ENCODE measurements around the gene MYO1F. TPM values are rescaled to one million over a fixed set of nuclear protein-coding genes. Genes with fewer than 3 reads are reported as not detected.
"Not testable (repeated sequence)": the region's sequence is repeated elsewhere in the genome, so short reads cannot be mapped to it uniquely, and the experiment has no call there.

MYO1F gene
- total RNA-seq, 2 donors from 2014 or later: 216 to 232 TPM

DNA sequence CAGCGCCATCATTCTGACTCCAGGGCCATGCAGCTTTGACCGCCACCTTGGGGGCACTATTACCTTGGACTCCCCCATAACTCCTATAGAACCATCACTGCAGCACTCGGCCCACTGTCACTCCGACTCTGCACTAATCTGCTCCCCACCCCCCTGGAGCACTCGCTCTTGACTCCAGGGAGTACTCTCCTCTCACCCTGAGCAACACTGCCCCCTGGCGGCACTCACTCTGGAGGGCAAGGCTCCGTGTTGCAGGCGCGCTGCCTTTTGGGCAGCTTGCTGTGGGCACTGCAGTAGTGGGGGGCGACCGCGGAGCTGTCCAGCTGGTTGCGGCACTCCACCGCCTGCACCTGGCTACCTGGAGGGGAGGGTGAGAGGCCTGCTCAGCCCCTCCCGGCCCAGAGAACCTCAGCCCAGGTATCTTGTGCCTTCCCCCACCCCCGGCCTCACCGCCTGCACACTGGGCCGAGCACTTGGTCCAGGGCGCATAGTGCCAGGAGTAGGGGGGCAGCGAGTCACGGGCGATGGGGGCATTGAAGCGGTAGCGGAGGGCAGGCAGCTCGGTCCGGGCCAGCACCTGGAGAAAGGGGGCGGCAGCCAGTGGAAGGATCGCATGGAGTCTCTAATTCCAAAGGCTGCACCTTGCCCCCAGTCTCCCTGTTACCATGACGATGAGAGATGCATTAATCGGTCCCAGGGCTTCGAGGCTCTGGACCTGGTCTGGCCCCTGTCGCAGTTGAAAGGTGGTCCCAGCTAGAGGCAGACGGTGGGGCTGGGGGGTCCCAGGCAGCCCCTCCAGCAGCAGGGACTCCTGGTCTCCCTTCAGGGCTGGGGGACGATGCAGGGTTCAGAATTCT, 8.9 kb upstream of the MYO1F start:
- no peak overlapping the region for H3K4me3 Mint-ChIP-seq
- ATAC-seq (peak in 1 of 2 donors; percentile 51), DNase-seq (ENCODE audit: low spot score) (no peak)
- no peaks in the 10 kb centered on the region for H3K27me3 Mint-ChIP-seq
- no peaks in the 10 kb centered on the region for H3K36me3 Mint-ChIP-seq
- no peaks in the 10 kb centered on the region for H3K9me3 Mint-ChIP-seq
- peaks cover 0 to 5% of the 10 kb centered on the region in 2 donors for H3K4me1 Mint-ChIP-seq (ENCODE audit: low read depth in 2 of 2)
- no peak overlapping the region for H3K27ac Mint-ChIP-seq

DNA sequence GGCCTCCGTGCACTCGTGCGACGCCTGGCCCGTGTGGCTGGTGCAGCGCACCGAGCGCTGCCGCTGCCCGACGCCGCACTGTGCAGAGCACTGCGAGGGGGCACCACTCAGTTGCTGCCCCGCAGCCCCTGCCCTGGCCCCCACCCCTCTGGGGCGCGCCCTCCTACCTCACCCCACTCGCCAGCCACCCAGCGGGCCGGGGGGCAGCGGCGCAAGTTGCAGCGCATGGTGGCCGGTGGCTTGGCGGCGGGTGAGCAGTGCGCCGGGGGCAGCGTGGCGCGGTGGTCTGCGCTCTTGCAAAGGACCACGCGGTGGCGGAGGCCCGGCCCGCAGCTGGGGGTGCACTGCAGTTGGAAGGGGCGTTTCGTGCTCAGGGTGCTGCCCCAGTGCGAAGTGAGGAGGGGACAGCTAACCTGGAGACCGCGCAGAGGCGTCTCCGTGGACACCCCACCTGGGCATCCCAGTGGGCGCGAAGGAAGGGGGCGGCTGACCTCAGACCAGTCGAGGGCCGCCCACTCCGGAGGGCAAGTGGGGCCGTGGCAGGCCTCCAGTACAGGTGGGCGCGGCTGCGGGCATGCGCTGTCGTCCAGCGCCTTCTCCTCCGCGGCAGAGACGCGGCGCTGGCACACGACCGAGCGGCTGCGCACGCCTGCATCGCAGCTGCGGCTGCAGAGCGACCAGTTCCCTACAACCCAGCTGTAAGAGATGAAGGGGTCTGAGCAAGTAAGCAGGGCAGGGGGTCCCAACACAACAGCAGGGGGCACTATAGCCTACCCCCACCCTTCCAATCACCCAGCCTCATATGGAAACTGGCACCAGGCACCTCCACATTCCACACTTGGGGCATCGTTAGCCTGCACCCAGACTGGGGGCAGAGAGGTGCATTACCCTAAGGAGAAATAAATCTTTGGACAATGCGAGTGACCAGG, 8.0 kb upstream of the MYO1F start:
- no peaks in the 10 kb centered on the region for H3K36me3 Mint-ChIP-seq
- no peak for ATAC-seq
- H3K27me3 Mint-ChIP-seq: no peaks in the 10 kb centered on the region
- DNase-seq (ENCODE audit: low spot score): no peak
- H3K9me3 Mint-ChIP-seq: no peaks in the 10 kb centered on the region
- H3K4me3 Mint-ChIP-seq: no peak overlapping the region
- H3K27ac Mint-ChIP-seq: no peak overlapping the region
- H3K4me1 Mint-ChIP-seq (ENCODE audit: low read depth in 2 of 2): no peaks in the 10 kb centered on the region

DNA sequence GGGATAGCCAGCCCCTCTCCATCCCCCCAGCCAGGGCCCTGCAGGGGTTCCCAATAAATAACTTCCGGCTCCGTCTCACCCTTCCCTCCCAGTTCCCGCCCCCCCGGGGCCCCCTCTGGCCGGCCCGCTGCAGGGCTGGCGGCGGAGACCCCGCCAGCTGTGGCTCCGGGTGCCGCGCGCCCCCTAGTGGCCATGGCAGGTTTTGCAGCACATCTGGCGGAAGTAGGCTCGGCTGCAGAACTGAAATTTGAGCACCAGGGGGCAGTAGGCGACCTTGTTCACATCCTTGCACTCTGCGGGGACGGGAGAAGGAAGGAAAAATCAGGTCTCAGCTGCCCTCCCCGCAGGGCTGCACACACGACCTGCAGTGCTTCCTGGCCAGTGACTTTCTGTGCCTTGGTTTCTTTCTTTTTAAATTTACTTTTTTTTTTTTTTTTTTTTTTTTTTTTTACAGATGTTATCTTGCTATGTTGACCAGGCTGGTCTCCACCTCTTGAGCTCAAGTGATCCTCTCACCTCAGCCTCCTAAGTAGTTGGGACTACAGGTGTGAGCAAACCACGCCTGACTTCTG, 3.6 kb upstream of the MYO1F start:
- Mint-ChIP-seq H3K4me3 (no peak overlapping the region), H3K4me1 (ENCODE audit: low read depth in 2 of 2) (peaks cover 19 to 22% of the 10 kb centered on the region in 2 donors)

DNA sequence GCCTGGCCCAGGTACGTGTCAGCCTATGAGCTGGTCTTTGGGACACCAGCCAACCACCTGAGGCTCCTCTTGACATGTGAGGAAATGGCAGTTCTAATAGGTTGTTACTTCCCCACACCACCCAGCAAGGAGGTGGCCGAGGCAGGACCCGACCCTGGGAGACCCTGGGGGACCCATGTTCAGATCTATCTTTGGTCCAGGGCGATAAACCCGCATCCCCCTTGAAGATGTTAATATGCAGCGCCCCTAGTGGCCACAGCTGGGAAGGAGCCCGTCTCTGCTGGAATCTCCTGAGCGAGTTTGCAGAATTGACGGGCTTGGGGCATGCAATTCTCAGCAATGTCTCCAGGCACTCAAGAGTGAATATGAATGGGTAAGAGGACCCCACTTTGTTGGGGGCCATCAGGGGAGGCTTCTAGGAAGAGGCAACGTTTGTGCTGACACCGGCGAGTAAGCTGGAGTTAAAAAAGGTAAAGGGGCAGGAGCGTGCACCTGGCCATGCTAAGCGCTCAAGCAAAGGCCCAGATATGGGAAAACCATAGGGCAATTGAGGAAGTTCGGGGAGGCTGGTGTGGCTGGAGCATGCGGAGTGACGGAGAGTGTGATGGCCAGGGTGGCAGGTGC, 1.5 kb upstream of the MYO1F start:
- H3K27me3 Mint-ChIP-seq: no peaks in the 10 kb centered on the region
- DNase-seq (ENCODE audit: low spot score): peak; percentile 84
- peak overlapping the region; percentile 36 for H3K4me3 Mint-ChIP-seq
- H3K27ac Mint-ChIP-seq: peak overlapping the region; percentile 32 to 46
- peaks cover 38% of the 10 kb centered on the region in 2 donors for H3K4me1 Mint-ChIP-seq (ENCODE audit: low read depth in 2 of 2)
- peaks cover 5% of the 10 kb centered on the region for H3K36me3 Mint-ChIP-seq
- ATAC-seq: peak in 1 of 2 donors; percentile 25
- H3K9me3 Mint-ChIP-seq: no peaks in the 10 kb centered on the region

More for the DNA sequence above, 3.6 kb upstream of the MYO1F start:
- peak; percentile 69 to 79 for ATAC-seq
- no peaks in the 10 kb centered on the region for H3K36me3 Mint-ChIP-seq
- peak; percentile 80 for DNase-seq (ENCODE audit: low spot score)
- no peaks in the 10 kb centered on the region for H3K9me3 Mint-ChIP-seq
- no peak overlapping the region for H3K27ac Mint-ChIP-seq
- no peaks in the 10 kb centered on the region for H3K27me3 Mint-ChIP-seq

DNA sequence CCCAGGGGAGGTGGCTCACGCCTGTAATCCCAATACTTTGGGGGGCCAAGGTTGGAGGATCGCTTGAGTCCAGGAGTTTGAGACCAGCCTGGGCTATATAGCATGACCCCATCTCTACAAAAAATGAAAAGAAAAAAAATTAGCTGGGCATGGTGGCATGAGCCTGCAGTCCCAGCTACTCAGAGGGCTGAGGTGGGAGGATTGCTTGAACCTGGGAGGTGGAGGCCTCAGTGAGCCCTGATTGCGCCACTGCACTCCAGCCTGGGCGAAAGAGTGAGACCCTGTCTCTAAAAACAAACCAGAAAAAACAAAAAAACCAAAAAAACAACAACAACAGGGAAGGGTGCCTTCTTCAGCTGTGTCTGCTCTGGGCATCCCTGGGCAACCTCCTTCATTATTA, 499 bp upstream of the MYO1F start:
- ATAC-seq (no peak), DNase-seq (ENCODE audit: low spot score) (no peak)
- no peaks in the 10 kb centered on the region for H3K27me3 Mint-ChIP-seq
- peak overlapping the region; percentile 73 to 89 for H3K27ac Mint-ChIP-seq
- peaks cover 3% of the 10 kb centered on the region for H3K9me3 Mint-ChIP-seq
- H3K36me3 Mint-ChIP-seq: peaks cover 12% of the 10 kb centered on the region
- peak overlapping the region; percentile 94 for H3K4me3 Mint-ChIP-seq
- peaks cover 46 to 47% of the 10 kb centered on the region in 2 donors for H3K4me1 Mint-ChIP-seq (ENCODE audit: low read depth in 2 of 2)

DNA sequence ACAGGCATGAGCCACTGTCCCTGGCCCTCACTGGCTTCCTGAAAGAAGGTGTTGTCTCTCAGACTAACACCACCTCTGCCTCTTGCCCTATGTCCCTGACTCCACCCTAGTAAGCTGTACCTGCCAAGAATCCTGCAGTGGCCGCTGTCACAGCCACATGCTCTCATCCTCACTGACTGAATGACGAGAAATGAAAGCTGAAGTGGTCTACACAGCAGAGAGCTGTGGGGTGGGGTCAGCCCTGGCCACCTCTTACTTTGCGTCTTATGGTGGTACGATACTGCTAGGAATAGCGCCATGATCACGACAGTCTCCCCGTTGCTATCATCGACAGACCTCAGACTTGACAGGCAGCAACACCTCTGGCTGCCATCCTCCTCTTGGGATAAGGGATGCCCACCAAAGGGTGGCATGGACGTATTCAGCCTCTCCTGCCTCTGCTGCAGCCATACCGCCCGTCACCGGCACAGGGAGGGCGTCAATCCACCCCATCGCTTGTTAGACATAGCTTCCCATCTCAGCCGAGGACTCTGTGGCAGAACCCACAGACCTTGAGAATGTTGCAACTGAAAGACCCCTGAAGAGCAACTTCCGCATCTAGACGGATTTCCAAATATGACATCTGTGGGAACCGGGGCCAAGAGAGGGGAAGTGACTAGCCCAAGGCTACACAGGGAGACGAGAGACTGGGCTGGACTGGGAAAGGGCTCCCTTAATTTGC, 809 bp downstream of the MYO1F start:
- H3K4me3 Mint-ChIP-seq: peak overlapping the region; percentile 94
- peak; percentile 54 to 66 for ATAC-seq
- peak overlapping the region; percentile 73 to 89 for H3K27ac Mint-ChIP-seq
- H3K36me3 Mint-ChIP-seq: peaks cover 12% of the 10 kb centered on the region
- H3K9me3 Mint-ChIP-seq: peaks cover 3% of the 10 kb centered on the region
- peaks cover 55 to 59% of the 10 kb centered on the region in 2 donors for H3K4me1 Mint-ChIP-seq (ENCODE audit: low read depth in 2 of 2)
- no peaks in the 10 kb centered on the region for H3K27me3 Mint-ChIP-seq
- no peak for DNase-seq (ENCODE audit: low spot score)

DNA sequence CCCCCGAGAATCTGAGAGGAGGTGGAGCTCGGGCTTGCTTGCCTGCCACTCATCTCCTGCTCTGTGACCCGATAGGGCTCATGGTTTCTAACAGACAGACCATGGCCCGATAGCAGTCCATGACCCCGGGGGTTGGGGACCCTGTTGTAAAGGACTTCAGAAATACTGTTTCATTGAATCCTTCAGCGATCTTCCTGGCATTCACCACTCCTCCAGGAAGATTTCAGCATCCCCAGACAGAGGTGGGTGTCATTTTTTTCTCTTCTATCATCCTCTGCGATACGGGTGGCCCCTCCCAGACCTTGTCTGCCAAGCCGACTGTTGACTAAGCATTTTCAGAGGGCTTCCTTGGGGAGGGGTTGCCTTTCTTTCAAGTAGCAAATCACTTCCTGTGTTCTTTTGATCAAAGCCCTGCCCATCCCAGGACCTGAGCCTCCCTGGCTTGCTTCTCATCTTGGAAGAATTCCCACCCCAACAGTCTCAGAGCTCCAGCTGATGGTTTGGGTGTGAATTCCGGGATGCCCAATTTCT, 1.7 kb downstream of the MYO1F start:
- Mint-ChIP-seq H3K36me3 (peaks cover 12% of the 10 kb centered on the region), H3K9me3 (peaks cover 3% of the 10 kb centered on the region), H3K4me1 (ENCODE audit: low read depth in 2 of 2) (peaks cover 64 to 68% of the 10 kb centered on the region in 2 donors), H3K27ac (peak overlapping the region; percentile 73 to 89), H3K4me3 (peak overlapping the region; percentile 94), H3K27me3 (no peaks in the 10 kb centered on the region)
- DNase-seq (ENCODE audit: low spot score): no peak
- ATAC-seq: peak; percentile 52 to 53

DNA sequence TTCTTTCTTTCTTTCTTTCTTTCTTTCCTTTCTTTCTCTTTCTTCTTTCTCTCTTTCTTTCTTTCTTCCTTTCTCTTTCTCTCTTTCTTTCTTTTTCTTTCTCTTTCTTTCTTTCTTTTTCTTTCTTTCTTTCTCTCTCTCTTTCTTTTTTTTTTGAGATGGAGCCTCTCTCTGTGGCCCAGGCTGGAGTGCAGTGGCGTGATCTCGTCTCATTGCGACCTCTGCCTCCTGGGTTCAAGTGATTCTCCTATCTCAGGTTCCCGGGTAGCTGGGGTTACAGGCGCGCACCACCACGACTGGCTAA, 2.7 kb downstream of the MYO1F start:
- DNase-seq (ENCODE audit: low spot score); H3K27me3 Mint-ChIP-seq; H3K9me3 Mint-ChIP-seq; ATAC-seq: not testable (repeated sequence)
- H3K4me3 Mint-ChIP-seq: peak overlapping the region; percentile 94
- H3K27ac Mint-ChIP-seq: peak overlapping the region; percentile 73 to 89
- H3K4me1 Mint-ChIP-seq (ENCODE audit: low read depth in 2 of 2): peaks cover 70 to 71% of the 10 kb centered on the region in 2 donors
- H3K36me3 Mint-ChIP-seq: peaks cover 12% of the 10 kb centered on the region

DNA sequence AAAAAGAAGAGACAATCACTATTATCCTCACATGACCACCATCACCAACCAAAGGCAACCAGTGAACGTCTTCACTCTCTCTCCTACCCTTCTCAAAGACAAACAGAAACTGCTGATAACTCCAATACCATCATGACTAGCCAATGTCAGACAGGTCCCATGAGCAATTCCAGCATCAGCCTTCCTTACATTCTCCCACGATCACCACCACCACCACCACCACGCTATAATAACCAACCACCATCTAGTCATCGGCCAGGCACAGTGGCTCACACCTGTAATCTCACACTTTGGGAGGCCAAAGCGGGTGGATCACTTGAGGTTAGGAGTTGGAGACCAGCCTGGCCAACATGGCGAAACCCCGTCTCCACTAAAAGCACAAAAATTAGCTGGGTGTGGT, 3.9 kb downstream of the MYO1F start:
- ATAC-seq (peak in 1 of 2 donors; percentile 2), DNase-seq (ENCODE audit: low spot score) (no peak)
- Mint-ChIP-seq H3K4me1 (ENCODE audit: low read depth in 2 of 2) (peaks cover 74% of the 10 kb centered on the region in 2 donors), H3K4me3 (peak overlapping the region; percentile 94), H3K27me3 (no peaks in the 10 kb centered on the region), H3K9me3 (peaks cover 3% of the 10 kb centered on the region), H3K27ac (peak overlapping the region; percentile 73 to 89), H3K36me3 (peaks cover 12% of the 10 kb centered on the region)

DNA sequence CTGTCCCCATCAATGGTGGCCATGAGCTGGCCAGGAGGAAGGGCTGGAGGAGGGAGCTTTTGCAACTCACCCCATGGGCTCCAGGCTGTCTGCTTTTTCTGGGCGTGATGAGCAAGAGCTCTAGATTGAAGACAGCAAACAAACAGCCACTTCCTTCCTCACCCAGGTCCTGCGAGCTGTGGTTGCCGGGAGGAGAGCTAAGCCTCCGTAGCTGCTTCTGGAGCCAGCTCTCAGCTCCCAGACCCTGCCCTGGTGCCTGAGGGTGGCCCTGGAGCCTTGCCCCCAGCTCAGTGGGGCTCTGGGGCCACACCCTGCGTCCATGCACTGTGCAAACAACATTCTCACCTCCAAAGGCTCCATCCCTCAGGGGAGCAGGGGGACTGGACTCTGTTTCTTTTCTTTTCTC, 6.2 kb downstream of the MYO1F start:
- Mint-ChIP-seq H3K27ac (peak overlapping the region; percentile 73 to 89), H3K4me1 (ENCODE audit: low read depth in 2 of 2) (peaks cover 72 to 79% of the 10 kb centered on the region in 2 donors), H3K9me3 (peaks cover 3% of the 10 kb centered on the region), H3K36me3 (peaks cover 12% of the 10 kb centered on the region), H3K27me3 (no peaks in the 10 kb centered on the region), H3K4me3 (peak overlapping the region; percentile 69)
- peak; percentile 71 for DNase-seq (ENCODE audit: low spot score)
- peak; percentile 44 to 58 for ATAC-seq

DNA sequence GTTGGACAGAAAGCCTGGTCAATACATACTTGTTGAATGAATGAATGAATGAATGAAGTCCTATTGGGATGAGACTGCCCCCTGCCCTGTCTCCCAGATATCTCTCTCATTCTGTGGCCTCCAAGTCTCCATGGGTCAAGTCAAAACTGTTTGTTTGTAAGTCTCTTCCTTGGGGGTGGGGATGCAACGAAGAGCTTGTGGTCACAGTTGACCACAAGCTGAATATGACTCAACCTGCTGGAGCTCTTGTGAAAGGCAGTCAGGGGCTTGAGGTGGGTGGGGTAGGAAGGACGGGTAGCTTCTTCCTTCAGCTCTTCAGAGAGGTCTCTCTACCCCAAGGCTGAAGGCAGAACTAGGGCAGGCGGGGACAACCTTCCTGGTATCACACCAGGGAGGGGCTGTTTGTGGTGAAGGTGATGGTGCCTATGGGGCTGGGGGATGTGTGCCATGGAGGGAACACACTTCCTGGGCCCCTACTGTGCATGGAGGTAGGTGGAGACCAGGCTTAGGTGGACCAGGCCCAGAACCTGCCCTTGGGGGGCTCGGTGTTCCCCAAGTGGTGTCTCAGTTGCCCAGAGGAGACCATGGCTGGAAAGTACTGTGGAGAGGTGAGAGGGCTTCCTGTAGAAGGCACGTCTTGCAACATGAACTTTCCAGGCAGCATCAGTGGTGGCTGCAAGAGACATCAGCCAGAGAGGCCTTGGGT, 8.0 kb downstream of the MYO1F start:
- ATAC-seq (peak; percentile 89 to 91), DNase-seq (ENCODE audit: low spot score) (peak; percentile 94)
- peaks cover 3% of the 10 kb centered on the region for H3K9me3 Mint-ChIP-seq
- peak overlapping the region; percentile 69 for H3K4me3 Mint-ChIP-seq
- peak overlapping the region; percentile 73 to 89 for H3K27ac Mint-ChIP-seq
- H3K4me1 Mint-ChIP-seq (ENCODE audit: low read depth in 2 of 2): peaks cover 72 to 73% of the 10 kb centered on the region in 2 donors
- H3K36me3 Mint-ChIP-seq: peaks cover 12% of the 10 kb centered on the region
- no peaks in the 10 kb centered on the region for H3K27me3 Mint-ChIP-seq

DNA sequence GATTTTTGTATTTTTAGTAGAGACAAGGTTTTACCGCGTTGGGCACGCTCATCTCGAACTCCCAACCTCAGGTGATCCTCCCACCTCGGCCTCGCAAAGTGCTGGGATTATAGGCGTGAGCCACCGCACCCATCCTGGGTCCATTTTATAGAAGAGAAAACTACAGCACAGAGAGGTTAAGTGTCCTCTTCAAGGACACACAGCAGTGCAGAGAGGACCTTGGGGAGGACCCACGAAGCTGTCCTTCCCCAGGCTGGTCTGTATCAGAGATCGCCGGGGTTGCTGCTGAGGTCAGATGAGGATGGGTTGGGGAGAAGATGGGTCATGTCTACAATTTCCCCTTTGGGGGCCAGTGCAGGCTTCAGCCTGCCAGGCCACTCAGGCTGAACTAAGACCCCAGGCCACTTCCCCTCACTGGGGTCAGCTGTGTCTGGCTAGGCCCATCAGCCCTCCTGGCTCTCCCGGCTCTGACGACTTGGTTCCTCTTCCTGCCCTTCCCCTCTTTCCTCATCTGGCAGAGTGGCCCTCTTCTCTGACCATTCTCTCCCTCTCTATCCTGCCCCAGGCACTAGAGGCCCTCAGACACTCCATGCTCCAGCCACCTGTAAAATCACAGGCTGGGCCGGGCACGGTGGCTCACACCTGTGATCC, 9.6 kb downstream of the MYO1F start:
- no peak for DNase-seq (ENCODE audit: low spot score)
- H3K4me3 Mint-ChIP-seq: peak overlapping the region; percentile 69
- H3K9me3 Mint-ChIP-seq: no peaks in the 10 kb centered on the region

More for the DNA sequence above, 9.6 kb downstream of the MYO1F start:
- ATAC-seq: no peak
- H3K27me3 Mint-ChIP-seq: no peaks in the 10 kb centered on the region
- peaks cover 70 to 73% of the 10 kb centered on the region in 2 donors for H3K4me1 Mint-ChIP-seq (ENCODE audit: low read depth in 2 of 2)
- peak overlapping the region; percentile 73 to 89 for H3K27ac Mint-ChIP-seq
- no peaks in the 10 kb centered on the region for H3K36me3 Mint-ChIP-seq

All from natural killer cell treated with Interleukin-12 subunit alpha and Interleukin-12 subunit beta and Interleukin-15 and Interleukin-18, amount 100 ng/mL, for 72 hours (primary cell).